ENCODE results near the gene KLK10.

KLK10 gene

DNA sequence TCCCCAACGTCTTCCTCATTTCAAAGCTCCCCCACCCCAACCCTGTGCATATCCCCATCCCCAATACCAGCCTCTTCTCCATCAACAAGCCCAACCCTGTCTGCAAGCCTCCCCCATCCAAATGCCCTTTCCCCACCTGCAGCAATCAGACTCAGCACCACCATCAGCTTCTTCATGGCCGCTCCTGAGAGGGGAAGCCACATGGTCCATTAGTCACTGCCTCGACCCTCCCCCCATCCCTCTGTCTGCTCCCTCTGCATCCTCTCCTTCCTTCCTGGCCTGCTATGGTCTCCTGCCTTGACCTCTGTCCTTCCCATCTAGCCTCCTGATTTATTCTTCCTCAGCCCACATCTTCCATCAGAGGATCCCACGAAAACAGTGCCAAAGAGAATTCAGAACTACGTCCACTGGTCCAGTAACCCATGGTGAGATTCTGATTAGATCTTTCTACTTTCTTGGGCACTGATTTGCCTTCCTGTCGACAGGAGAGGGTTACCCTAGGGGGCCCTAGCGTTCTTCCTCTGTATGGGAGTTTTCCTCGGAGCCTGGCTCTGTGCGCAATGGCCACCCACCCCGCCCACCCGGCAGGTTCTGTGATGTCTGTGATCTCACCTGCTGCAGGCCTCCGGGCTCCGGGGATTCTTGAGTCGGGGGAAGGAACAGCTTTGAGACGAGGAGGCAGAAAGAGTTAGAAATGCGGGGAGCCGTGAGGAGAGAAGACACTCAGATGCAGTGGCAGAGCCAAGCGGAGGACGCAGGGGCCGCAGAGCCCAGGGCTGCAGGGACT, 51.4 kb downstream of the KLK10 start:
- DNase-seq (ENCODE audit: low read depth) = no peak

DNA sequence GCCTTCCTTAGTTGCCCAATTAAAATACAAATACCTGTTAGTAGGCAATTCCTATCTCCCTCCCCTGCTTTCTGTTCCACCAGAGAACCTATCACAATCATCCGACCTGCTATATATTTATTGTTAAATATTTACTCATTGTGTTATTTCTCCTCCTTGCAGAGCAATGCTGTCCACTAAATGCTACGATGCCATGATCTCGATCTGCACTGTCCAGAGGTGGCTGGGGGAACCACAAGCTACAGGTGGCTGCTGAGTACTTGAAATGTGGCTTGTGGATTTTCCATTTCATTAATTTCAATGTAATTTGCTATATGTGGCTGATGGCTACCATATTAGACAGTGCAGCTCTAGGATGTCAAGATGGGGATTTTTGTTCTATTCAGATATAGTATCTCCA, 55.2 kb downstream of the KLK10 start:
- no peak for DNase-seq (ENCODE audit: low read depth)

DNA sequence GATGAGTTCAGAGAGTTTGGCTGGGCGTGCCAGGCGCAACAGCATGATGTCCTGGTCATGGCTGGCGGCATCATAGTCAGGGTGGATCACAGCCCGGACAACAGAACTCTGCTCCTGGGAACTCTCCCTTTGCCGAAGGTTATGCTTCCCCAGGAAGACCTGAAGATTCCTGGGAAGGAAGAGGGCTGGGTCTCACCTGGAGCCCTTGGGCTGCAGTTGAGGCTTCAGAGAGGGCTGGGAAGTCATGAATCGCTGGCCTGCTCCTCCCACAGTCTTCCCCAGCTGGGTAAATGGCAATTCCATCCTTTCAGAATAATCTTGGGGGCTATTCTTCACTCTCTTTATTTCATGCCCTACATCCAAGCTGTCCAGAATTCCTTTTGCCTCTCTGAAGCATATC, 56.1 kb downstream of the KLK10 start:
- no peak for DNase-seq (ENCODE audit: low read depth)

All from GM04503 (cell line).